ENCODE results near the gene HPCAL1.

The HPCAL1 gene

GRCh38 chr2:10320933-10321332 lies 18.2 kb downstream of the HPCAL1 start:
- DNase-seq (ENCODE audit: insufficient read length, low spot score) (no peak), FAIRE-seq (no peak)
- TF ChIP-seq CTCF (IDR thresholded peaks at IDR 0.05; ENCODE audit: insufficient read depth, missing control alignments): no peak

GRCh38 chr2:10321622-10322021 lies 18.9 kb downstream of the HPCAL1 start:
- no peak for DNase-seq (ENCODE audit: insufficient read length, low spot score)
- FAIRE-seq: no peak
- TF ChIP-seq CTCF (IDR thresholded peaks at IDR 0.05; ENCODE audit: insufficient read depth, missing control alignments): no peak

- no peak for FAIRE-seq
Observed at GRCh38 chr2:10322481-10322880, 19.8 kb downstream of the HPCAL1 start.

GRCh38 chr2:10322973-10323372 lies 20.3 kb downstream of the HPCAL1 start:
- DNase-seq (ENCODE audit: insufficient read length, low spot score) (no peak), FAIRE-seq (no peak)
- no peak for TF ChIP-seq CTCF (IDR thresholded peaks at IDR 0.05; ENCODE audit: insufficient read depth, missing control alignments)

More at GRCh38 chr2:10322481-10322880, 19.8 kb downstream of the HPCAL1 start:
- no peak for TF ChIP-seq CTCF (IDR thresholded peaks at IDR 0.05; ENCODE audit: insufficient read depth, missing control alignments)
- no peak for DNase-seq (ENCODE audit: insufficient read length, low spot score)

GRCh38 chr2:10323535-10323934 lies 20.8 kb downstream of the HPCAL1 start:
- FAIRE-seq (no peak), DNase-seq (ENCODE audit: insufficient read length, low spot score) (no peak)
- TF ChIP-seq CTCF (IDR thresholded peaks at IDR 0.05; ENCODE audit: insufficient read depth, missing control alignments): no peak

GRCh38 chr2:10324095-10324832 lies 21.6 kb downstream of the HPCAL1 start:
- TF ChIP-seq CTCF (IDR thresholded peaks at IDR 0.05; ENCODE audit: insufficient read depth, missing control alignments): no peak
- no peak for DNase-seq (ENCODE audit: insufficient read length, low spot score)
- FAIRE-seq: no peak

All from D721Med (cell line).